ENCODE data around the gene STIP1.
A peak's percentile ranks its signal among the peaks of the same experiment; 100 is the strongest.
"Not testable (repeated sequence)": the region's sequence is repeated elsewhere in the genome, so short reads cannot be mapped to it uniquely, and the experiment has no call there.

STIP1 gene

GRCh38 chr11:64161037-64161436 lies 24.9 kb upstream of the STIP1 start:
- no peak for DNase-seq

- not testable (repeated sequence) for DNase-seq
Measured at GRCh38 chr11:64162769-64163168, 23.2 kb upstream of the STIP1 start.

- DNase-seq: no peak
Measured at GRCh38 chr11:64163951-64164350, 22.0 kb upstream of the STIP1 start.

- no peak for DNase-seq
Measured at GRCh38 chr11:64164392-64165312, 21.3 kb upstream of the STIP1 start.

- DNase-seq: no peak
Measured at GRCh38 chr11:64165481-64165841, 20.5 kb upstream of the STIP1 start.

GRCh38 chr11:64165842-64166635 lies 19.9 kb upstream of the STIP1 start, which contains the start of gene MACROD1:
TSS of gene MACROD1 (minus strand) at chr11:64166113. CDS start at chr11:64165994, 119 bp downstream.
- DNase-seq: peak; percentile 73

- no peak for DNase-seq
Measured at GRCh38 chr11:64170419-64170818, 15.6 kb upstream of the STIP1 start.

- DNase-seq: no peak
Measured at GRCh38 chr11:64173616-64174355, 12.2 kb upstream of the STIP1 start.

GRCh38 chr11:64176751-64177150 lies 9.2 kb upstream of the STIP1 start:
- DNase-seq: no peak

- no peak for DNase-seq
Measured at GRCh38 chr11:64178203-64178602, 7.8 kb upstream of the STIP1 start.

GRCh38 chr11:64178951-64179639 lies 6.9 kb upstream of the STIP1 start:
- DNase-seq: no peak

GRCh38 chr11:64180891-64181290 lies 5.1 kb upstream of the STIP1 start:
- DNase-seq: no peak

- DNase-seq: peak; percentile 91
Measured at GRCh38 chr11:64181506-64182411, 4.2 kb upstream of the STIP1 start.

- DNase-seq: no peak
Measured at GRCh38 chr11:64183890-64184289, 2.1 kb upstream of the STIP1 start.

GRCh38 chr11:64185175-64185692 lies 737 bp upstream of the STIP1 start:
- peak; percentile 76 for DNase-seq

- DNase-seq: no peak
Measured at GRCh38 chr11:64186492-64187165, 658 bp downstream of the STIP1 start.

GRCh38 chr11:64192434-64192833 lies 6.5 kb downstream of the STIP1 start:
- no peak for DNase-seq

- no peak for DNase-seq
Measured at GRCh38 chr11:64196626-64197025, 10.7 kb downstream of the STIP1 start.

GRCh38 chr11:64198511-64198910 lies 12.5 kb downstream of the STIP1 start:
- DNase-seq: no peak

- DNase-seq: no peak
Measured at GRCh38 chr11:64201543-64201942, 15.6 kb downstream of the STIP1 start.

- no peak for DNase-seq
Measured at GRCh38 chr11:64202992-64203391, 17.0 kb downstream of the STIP1 start.

Data from fibroblast of upper back skin (primary cell).